ENCODE measurements around the gene LCLAT1. TPM values are rescaled to one million over a fixed set of nuclear protein-coding genes. Genes with fewer than 3 reads are reported as not detected.

The LCLAT1 gene
- total RNA-seq, 1 donor from 2014 or later = 41.0 TPM

DNA sequence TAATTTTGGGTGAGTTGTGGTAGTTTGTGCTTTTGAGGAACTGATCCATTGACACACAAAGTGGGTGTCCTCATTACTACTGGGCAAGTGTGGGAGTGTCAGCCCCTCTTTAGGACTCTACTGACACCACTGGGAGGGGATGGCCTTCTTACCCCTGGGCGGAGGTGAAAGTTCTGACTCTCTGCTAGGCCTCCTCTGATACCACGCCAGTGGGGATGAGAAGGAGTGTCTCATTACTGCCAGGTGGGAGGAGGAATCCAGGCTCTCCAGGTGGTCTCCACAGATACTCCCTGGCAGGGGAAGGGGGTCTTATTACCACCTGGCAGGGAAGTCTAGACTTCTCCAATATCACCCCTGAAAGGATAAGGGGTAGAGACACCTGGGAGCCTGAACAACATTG, 9.1 kb downstream of the LCLAT1 start:
- Histone ChIP-seq H3K27me3 (ENCODE audit: low read depth) (no peaks in the 10 kb centered on the region), H3K9me3 (replicated peaks) (no peaks in the 10 kb centered on the region), H3K27ac (replicated peaks) (peak overlapping the region; percentile 44), H3K4me3 (no peak overlapping the region), H3K36me3 (no peaks in the 10 kb centered on the region), H3K4me1 (peaks cover 82% of the 10 kb centered on the region)
- intact Hi-C loops (cut with micrococcal nuclease) = loop anchor here (10.0 kb wide), 1 partner anchor 249 kb away; no protein-coding TSS in a partner anchor
- TF ChIP-seq, protein P1, sequence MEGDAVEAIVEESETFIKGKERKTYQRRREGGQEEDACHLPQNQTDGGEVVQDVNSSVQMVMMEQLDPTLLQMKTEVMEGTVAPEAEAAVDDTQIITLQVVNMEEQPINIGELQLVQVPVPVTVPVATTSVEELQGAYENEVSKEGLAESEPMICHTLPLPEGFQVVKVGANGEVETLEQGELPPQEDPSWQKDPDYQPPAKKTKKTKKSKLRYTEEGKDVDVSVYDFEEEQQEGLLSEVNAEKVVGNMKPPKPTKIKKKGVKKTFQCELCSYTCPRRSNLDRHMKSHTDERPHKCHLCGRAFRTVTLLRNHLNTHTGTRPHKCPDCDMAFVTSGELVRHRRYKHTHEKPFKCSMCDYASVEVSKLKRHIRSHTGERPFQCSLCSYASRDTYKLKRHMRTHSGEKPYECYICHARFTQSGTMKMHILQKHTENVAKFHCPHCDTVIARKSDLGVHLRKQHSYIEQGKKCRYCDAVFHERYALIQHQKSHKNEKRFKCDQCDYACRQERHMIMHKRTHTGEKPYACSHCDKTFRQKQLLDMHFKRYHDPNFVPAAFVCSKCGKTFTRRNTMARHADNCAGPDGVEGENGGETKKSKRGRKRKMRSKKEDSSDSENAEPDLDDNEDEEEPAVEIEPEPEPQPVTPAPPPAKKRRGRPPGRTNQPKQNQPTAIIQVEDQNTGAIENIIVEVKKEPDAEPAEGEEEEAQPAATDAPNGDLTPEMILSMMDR (IDR thresholded peaks at IDR 0.05; ENCODE audit: borderline replicate concordance) = no peak
- no peak for DNase-seq

DNA sequence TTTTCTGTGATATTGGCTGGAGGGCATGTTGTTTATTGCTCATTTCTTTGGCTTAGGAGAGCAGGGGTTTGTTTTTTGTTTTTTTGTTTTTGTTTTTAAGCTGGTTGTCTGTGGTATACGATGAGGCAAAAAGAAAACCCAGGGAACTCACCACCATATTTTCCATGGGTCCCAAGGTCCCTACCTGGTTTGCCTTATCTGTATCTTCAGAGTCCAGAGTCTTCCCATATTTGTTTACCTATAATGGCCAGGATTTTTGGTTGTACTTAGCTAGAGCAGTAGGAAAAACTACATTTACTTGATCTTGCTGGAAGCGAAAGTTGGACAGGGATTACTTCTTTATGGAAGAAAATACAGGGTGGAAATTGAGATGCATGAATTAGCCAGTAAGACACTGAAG, 9.5 kb downstream of the LCLAT1 start:
- intact Hi-C loops (cut with micrococcal nuclease) = loop anchor here (10.0 kb wide), 1 partner anchor 248 kb away; no protein-coding TSS in a partner anchor
- TF ChIP-seq, protein P1 (IDR thresholded peaks at IDR 0.05; ENCODE audit: borderline replicate concordance) = no peak
- peak overlapping the region; percentile 44 for H3K27ac ChIP-seq (replicated peaks)

DNA sequence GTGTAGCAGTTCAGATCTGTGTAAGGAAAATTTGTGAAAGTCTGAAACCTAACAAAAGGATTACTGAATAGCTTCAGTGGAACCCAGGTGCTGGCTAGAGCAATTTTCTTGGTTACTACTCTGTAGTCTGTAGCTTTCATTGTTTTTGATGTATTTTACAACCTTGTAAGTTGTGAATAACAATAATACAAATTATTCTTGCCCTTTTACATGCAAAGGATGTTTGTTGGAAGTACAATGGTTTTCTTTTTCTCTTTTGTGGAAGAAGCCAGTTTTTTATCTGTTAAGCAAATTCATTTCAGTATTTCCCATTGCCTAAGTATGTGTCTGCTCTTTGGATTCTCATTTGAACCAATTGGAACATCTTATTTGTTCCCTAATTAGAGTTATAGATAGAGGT, 10.2 kb downstream of the LCLAT1 start:
- intact Hi-C loops (cut with micrococcal nuclease) = loop anchor here (10.0 kb wide), 1 partner anchor 248 kb away; no protein-coding TSS in a partner anchor
- Histone ChIP-seq H3K4me3 (no peak overlapping the region), H3K4me1 (peaks cover 90% of the 10 kb centered on the region), H3K9me3 (replicated peaks) (no peaks in the 10 kb centered on the region), H3K27me3 (ENCODE audit: low read depth) (no peaks in the 10 kb centered on the region), H3K36me3 (no peaks in the 10 kb centered on the region), H3K27ac (replicated peaks) (peak overlapping the region; percentile 44)
- DNase-seq = no peak
- TF ChIP-seq, protein P1 (IDR thresholded peaks at IDR 0.05; ENCODE audit: borderline replicate concordance) = no peak

More for the DNA sequence above, 9.5 kb downstream of the LCLAT1 start:
- Histone ChIP-seq H3K27me3 (ENCODE audit: low read depth) (no peaks in the 10 kb centered on the region), H3K36me3 (no peaks in the 10 kb centered on the region), H3K4me1 (peaks cover 86% of the 10 kb centered on the region), H3K4me3 (no peak overlapping the region), H3K9me3 (replicated peaks) (no peaks in the 10 kb centered on the region)
- DNase-seq = no peak

DNA sequence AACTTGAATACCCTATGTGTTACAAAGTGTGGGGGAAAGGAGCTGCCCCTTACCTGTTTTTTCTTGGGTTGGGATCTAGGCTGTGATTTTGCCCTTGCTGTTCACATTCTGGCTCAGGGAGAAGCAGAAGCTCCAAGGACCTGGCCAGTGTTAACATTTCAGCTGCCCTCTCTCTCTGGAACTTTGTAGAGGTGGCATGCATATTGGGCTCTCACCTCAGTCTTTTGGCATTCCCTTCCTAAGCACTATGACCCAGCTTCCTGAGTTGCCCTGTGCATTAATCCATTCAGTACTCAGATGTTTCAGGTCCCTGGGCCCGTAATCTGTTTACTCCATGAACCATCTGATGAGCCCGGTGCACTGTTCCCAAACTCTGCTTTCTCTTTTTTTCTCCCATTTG, 12.1 kb downstream of the LCLAT1 start:
- TF ChIP-seq, protein P1 (IDR thresholded peaks at IDR 0.05; ENCODE audit: borderline replicate concordance) = no peak

DNA sequence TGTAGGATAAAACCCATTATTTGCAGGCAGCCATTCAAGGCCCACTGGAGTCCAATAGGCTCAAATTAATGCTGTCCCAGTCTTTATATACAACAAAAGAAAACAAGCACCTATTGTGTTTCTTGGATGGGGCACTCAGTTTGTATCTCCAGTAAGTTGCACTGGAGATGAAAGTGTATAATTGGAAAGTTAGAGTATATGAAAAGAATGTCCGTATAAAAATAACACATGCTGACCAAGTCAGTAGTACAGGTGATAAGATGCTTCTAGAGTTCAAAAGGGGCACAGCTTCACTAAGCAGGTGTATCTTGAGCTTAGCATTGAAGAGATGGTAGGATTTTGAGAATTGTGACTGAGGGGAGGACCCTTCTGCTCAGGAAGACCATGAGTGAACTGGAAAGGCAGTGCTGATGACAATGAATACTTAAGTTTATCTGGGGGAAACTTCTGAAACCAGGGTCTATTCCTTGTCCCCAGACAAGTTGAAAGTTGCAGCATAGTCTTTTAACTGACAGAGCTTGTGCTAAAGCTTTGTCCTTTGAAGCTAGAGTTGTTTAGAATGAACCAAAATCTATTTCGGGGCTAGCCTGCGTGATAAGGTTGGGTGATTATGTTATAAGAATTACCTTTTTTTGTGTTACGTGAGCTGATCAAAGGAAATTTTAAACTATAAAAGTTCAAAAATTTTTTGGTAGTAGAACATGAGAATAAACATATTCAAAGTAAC, 15.2 kb downstream of the LCLAT1 start:
- H3K27ac ChIP-seq (replicated peaks) = peak overlapping the region; percentile 80
- intact Hi-C loops (cut with micrococcal nuclease) = no loop called here

More for the DNA sequence above, 12.1 kb downstream of the LCLAT1 start:
- H3K4me3 ChIP-seq = no peak overlapping the region
- intact Hi-C loops (cut with micrococcal nuclease) = loop anchor here (10.0 kb wide), 1 partner anchor 246 kb away; no protein-coding TSS in a partner anchor
- H3K4me1 ChIP-seq = peaks cover 81% of the 10 kb centered on the region
- H3K27ac ChIP-seq (replicated peaks) = peak overlapping the region; percentile 44
- no peaks in the 10 kb centered on the region for H3K9me3 ChIP-seq (replicated peaks)
- no peak for DNase-seq
- no peaks in the 10 kb centered on the region for H3K27me3 ChIP-seq (ENCODE audit: low read depth)
- no peaks in the 10 kb centered on the region for H3K36me3 ChIP-seq

More for the DNA sequence above, 15.2 kb downstream of the LCLAT1 start:
- no peaks in the 10 kb centered on the region for H3K9me3 ChIP-seq (replicated peaks)
- no peak for DNase-seq
- no peaks in the 10 kb centered on the region for H3K27me3 ChIP-seq (ENCODE audit: low read depth)
- TF ChIP-seq, protein P1 (IDR thresholded peaks at IDR 0.05; ENCODE audit: borderline replicate concordance) = no peak
- H3K4me1 ChIP-seq = peaks cover 73% of the 10 kb centered on the region
- no peak overlapping the region for H3K4me3 ChIP-seq
- H3K36me3 ChIP-seq = no peaks in the 10 kb centered on the region

Data from left ventricle myocardium inferior (tissue), 1 donor.